HepG2 (cell line): ENCODE data around the gene LHFPL2. TPM values are rescaled to one million over a fixed set of nuclear protein-coding genes. Genes with fewer than 3 reads are reported as not detected.

ENCODE experiments used
- BATF2 ChIP-seq: sonication (generic); formaldehyde crosslinking; IDR thresholded peaks from 2 replicates; pipeline ENCODE4 v1.8.0; 2022; ENCODE audit warnings: mild to moderate bottlenecking, missing genetic modification reagents, moderate library complexity
- CBX1 ChIP-seq: IDR thresholded peaks from one replicate; pipeline ENCODE4 v1.6.1; 2016; ENCODE audit warnings: antibody characterized with exemption, low read depth
- HNRNPL ChIP-seq: fragments of 200-400 bp; formaldehyde crosslinking; IDR thresholded peaks from 2 replicates; pipeline ENCODE4 v1.6.1; 2017; ENCODE audit warnings: mild to moderate bottlenecking, low read depth, low read length
- HOXA5 ChIP-seq: sonication (generic); formaldehyde crosslinking; IDR thresholded peaks from 2 replicates; pipeline ENCODE4 v1.4.0; 2020; ENCODE audit warnings: missing genetic modification reagents
- KIAA2018 ChIP-seq: sonication (generic); formaldehyde crosslinking; IDR thresholded peaks from 2 replicates; pipeline ENCODE4 v1.5.0; 2020; ENCODE audit warnings: mild to moderate bottlenecking, missing genetic modification reagents, borderline replicate concordance
- RNF219 ChIP-seq: sonication (generic); formaldehyde crosslinking; IDR thresholded peaks from 2 replicates; pipeline ENCODE4 v1.5.0; 2020; ENCODE audit warnings: mild to moderate bottlenecking, missing genetic modification reagents
- TOPORS ChIP-seq: sonication (generic); formaldehyde crosslinking; IDR thresholded peaks from 2 replicates; pipeline ENCODE4 v1.8.0; 2023; ENCODE audit warnings: mild to moderate bottlenecking, missing genetic modification reagents
- ZHX1 ChIP-seq: sonication (generic); formaldehyde crosslinking; IDR thresholded peaks from 2 replicates; pipeline ENCODE4 v1.8.1; 2022; ENCODE audit warnings: low read depth, mild to moderate bottlenecking, missing genetic modification reagents
- ZNF253 ChIP-seq: sonication (generic); formaldehyde crosslinking; IDR thresholded peaks from 2 replicates; pipeline ENCODE4 v1.8.0; 2022; ENCODE audit warnings: mild to moderate bottlenecking, missing genetic modification reagents, borderline replicate concordance
- ZNF430 ChIP-seq: sonication (generic); formaldehyde crosslinking; IDR thresholded peaks from 2 replicates; pipeline ENCODE4 v1.9.0; 2021; ENCODE audit warnings: mild to moderate bottlenecking, missing genetic modification reagents
- ZNF75D ChIP-seq: sonication (generic); formaldehyde crosslinking; IDR thresholded peaks from 2 replicates; pipeline ENCODE4 v1.8.1; 2023; ENCODE audit warnings: missing genetic modification reagents, mild to moderate bottlenecking, borderline replicate concordance
- polyA plus RNA-seq, 8 experiments: library from polyadenylated mRNA; depleted of rRNA in 3 of 8; stranded (reverse) in 7 of 8; unstranded in 1 of 8; fragments of >200 nt; fragmentation: Illumina TruSeq in 4 of 8; extraction: Trizol in 4 of 8; gene quantifications; 2 replicates each; pipeline versions ENCODE4 v1.2.1 to v1.2.3, GENCODE V29; 2011 to 2016; ENCODE audit warnings: low read depth in 4 of 8, missing spikeins in 1 of 8, mixed read lengths in 1 of 8; ENCODE audit not compliant: insufficient read depth in 1 of 8
- total RNA-seq, 5 experiments: library from RNA; depleted of rRNA; stranded (reverse); fragments of >200 nt; fragmentation: Illumina TruSeq; extraction: Trizol; gene quantifications; 2 replicates each; pipeline ENCODE4 v1.2.3, GENCODE V29; 2016; ENCODE audit warnings: low read depth in 1 of 5

The LHFPL2 gene
- total and polyA plus RNA-seq, 2 of the 13 experiments (the other 11 are each of a cell fraction or from before 2014, with no cell fraction given) = 6.0 to 20.0 TPM

- TF ChIP-seq ZHX1 (CRISPR knock-in tag) = no peak
- TF ChIP-seq TOPORS = no peak
- TF ChIP-seq ZNF253 (CRISPR knock-in tag) = no peak
- TF ChIP-seq ZNF430 = no peak
- TF ChIP-seq HNRNPL = no peak
- TF ChIP-seq CBX1 = no peak
- no peak for TF ChIP-seq ZNF75D (CRISPR knock-in tag)
- TF ChIP-seq KIAA2018 = no peak
- no peak for TF ChIP-seq RNF219 (CRISPR knock-in tag)
- no peak for TF ChIP-seq BATF2 (CRISPR knock-in tag)
- no peak; the same call in 1 of the 2 replicates for TF ChIP-seq HOXA5 (CRISPR knock-in tag)
Observed at GRCh38 chr5:78640662-78641474, 7.7 kb downstream of the LHFPL2 start (continued).
